Ascending aorta (tissue), 2 donors: ENCODE data around the gene HMGB4. TPM values are rescaled to one million over a fixed set of nuclear protein-coding genes. Genes with fewer than 3 reads are reported as not detected.

Source experiments
- DNase-seq, 2 donors: peaks; one replicate each; pipeline ENCODE4 v3.0.0-alpha.2; 2019; ENCODE audit warnings: low spot score in 2 of 2
- H3K27ac ChIP-seq, 2 donors: fragments of 200-600 bp; sonication (generic); one replicate each; pipeline ENCODE4 v1.5.1; 2016 to 2017; ENCODE audit warnings: mild to moderate bottlenecking in 1 of 2
- H3K27me3 ChIP-seq: fragments of 200-600 bp; sonication (generic); one replicate; pipeline ENCODE4 v1.5.1; 2017
- H3K36me3 ChIP-seq, 2 donors: fragments of 200-600 bp; sonication (generic); one replicate each; pipeline ENCODE4 v1.5.1; 2016
- H3K4me1 ChIP-seq, 2 donors: fragments of 200-600 bp; sonication (generic); one replicate each; pipeline ENCODE4 v1.5.1; 2016 to 2017; ENCODE audit warnings: mild to moderate bottlenecking in 1 of 2
- H3K4me3 ChIP-seq, 2 donors: fragments of 200-600 bp; sonication (generic); one replicate each; pipeline ENCODE4 v1.5.1; 2016 to 2017; ENCODE audit warnings: mild to moderate bottlenecking in 1 of 2
- H3K9me3 ChIP-seq, 2 donors: fragments of 200-600 bp; sonication (generic); one replicate each; pipeline ENCODE4 v1.5.1; 2016
- intact Hi-C: fragments of 100-400 bp; cut with DNase I; formaldehyde crosslinking; loops from one replicate; pipeline ENCODE4 v1.15.1; 2023
- total RNA-seq: library from RNA; depleted of rRNA; stranded (reverse); fragments of >200 nt; gene quantifications from one replicate; pipeline ENCODE4 v1.1.0, GENCODE V29; 2016
- TF ChIP-seq, protein P1 (sequence below), 3 experiments: fragments of 200-600 bp in 2 of 3; fragments of 450-650 bp in 1 of 3; sonication (generic) in 2 of 3; IDR thresholded peaks; one replicate each; pipeline ENCODE4 v1.5.1; 2016 to 2019; ENCODE audit warnings: antibody characterized with exemption in 3 of 3, mild to moderate bottlenecking in 1 of 3, moderate library complexity in 1 of 3

Gene HMGB4
- total RNA-seq, 1 donor from 2014 or later, result not detected

DNA sequence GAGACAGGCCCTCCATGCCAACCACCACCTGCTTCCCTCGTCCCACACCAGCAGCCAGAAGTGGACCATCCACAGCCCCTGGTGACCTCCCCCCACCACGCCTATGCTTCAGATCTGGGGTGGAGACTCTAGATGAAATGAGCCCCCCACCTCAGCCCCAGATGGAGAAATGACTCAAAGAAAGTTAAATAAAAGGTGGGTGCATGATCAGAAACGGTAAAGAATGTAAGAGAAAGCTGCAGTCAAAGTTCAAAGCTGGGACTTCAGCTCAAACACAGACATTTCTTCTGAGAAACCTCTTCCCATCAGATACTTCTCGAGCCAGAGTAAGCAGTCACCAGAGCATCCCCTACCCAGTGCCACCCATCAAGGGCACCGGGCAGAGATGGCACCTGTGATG, 43.1 kb upstream of the HMGB4 start:
- intact Hi-C loops, result no loop called here
- Histone ChIP-seq H3K4me1 (no peaks in the 10 kb centered on the region), H3K27ac (no peak overlapping the region), H3K9me3 (no peaks in the 10 kb centered on the region), H3K4me3 (no peak overlapping the region), H3K27me3 (no peaks in the 10 kb centered on the region), H3K36me3 (no peaks in the 10 kb centered on the region)
- TF ChIP-seq, protein P1, sequence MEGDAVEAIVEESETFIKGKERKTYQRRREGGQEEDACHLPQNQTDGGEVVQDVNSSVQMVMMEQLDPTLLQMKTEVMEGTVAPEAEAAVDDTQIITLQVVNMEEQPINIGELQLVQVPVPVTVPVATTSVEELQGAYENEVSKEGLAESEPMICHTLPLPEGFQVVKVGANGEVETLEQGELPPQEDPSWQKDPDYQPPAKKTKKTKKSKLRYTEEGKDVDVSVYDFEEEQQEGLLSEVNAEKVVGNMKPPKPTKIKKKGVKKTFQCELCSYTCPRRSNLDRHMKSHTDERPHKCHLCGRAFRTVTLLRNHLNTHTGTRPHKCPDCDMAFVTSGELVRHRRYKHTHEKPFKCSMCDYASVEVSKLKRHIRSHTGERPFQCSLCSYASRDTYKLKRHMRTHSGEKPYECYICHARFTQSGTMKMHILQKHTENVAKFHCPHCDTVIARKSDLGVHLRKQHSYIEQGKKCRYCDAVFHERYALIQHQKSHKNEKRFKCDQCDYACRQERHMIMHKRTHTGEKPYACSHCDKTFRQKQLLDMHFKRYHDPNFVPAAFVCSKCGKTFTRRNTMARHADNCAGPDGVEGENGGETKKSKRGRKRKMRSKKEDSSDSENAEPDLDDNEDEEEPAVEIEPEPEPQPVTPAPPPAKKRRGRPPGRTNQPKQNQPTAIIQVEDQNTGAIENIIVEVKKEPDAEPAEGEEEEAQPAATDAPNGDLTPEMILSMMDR (IDR thresholded peaks at IDR 0.05), result no peak
- DNase-seq, result peak in 1 of 2 donors; percentile 37

DNA sequence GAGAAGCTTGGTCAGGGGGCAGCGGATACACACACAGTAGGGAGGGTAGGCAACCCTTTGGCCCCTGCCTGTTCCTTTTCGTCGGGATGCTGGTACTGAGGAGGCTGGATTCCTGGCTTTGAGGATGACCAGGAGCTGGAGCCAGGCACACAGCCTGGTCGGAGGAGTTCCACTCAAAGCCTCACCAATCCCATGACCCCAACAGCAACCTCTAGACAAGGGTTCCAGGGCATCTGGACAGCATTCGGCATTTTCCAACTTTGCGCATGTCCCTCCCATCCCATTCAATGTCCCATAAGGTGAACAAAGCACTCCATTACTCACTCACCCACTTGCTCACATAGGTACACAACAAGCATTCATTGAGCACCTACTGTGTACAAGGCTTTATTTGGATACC, 42.6 kb upstream of the HMGB4 start:
- peak in 1 of 2 donors; percentile 12 for DNase-seq
- Histone ChIP-seq H3K9me3 (no peaks in the 10 kb centered on the region), H3K4me1 (no peaks in the 10 kb centered on the region), H3K27me3 (no peaks in the 10 kb centered on the region), H3K36me3 (no peaks in the 10 kb centered on the region), H3K27ac (no peak overlapping the region), H3K4me3 (no peak overlapping the region)
- TF ChIP-seq, protein P1 (IDR thresholded peaks at IDR 0.05), result no peak
- intact Hi-C loops, result no loop called here

DNA sequence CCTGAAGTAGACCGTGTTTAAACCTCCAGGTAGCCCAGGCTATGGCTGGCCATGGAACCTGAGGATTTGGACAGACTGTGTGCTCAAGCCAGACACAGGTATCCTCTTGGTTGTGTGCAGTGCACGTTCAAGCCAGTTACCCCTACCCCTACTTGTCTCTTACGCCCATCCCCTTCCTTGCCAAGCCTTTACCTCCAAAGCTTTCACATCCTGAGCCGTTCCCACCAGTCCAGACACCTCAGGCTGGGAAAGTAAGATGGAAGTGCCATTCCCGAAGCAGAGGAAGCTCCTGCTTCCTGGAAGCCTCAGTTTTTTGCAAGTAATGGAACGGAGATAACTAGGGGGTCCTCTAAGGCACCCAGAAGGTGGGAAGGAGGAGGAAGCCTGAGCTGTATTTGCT, 41.5 kb upstream of the HMGB4 start:
- Histone ChIP-seq H3K27me3 (no peaks in the 10 kb centered on the region), H3K36me3 (no peaks in the 10 kb centered on the region), H3K27ac (no peak overlapping the region), H3K4me3 (no peak overlapping the region), H3K9me3 (no peaks in the 10 kb centered on the region), H3K4me1 (no peaks in the 10 kb centered on the region)
- DNase-seq, result no peak
- TF ChIP-seq, protein P1 (IDR thresholded peaks at IDR 0.05), result no peak
- intact Hi-C loops, result no loop called here

DNA sequence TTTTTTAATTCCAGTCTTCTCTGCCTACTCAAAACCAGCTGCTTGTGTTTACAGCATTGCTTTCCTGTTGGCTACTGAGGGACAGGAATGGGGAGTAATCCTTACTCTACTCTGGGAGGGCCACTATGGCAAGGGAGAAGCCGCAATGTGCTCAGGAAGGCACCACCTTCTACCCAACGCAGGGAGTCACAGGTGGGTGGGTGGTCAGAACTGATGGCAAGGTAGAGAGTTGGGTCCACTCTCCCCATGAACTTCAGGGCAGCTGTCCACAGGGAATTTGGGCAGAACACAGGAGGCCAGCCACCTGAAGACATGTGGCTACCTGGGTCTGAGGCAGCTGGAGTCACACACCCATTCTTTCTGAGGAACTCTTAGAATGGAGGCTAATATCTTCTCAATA, 40.5 kb upstream of the HMGB4 start:
- TF ChIP-seq, protein P1 (IDR thresholded peaks at IDR 0.05), result no peak
- no peaks in the 10 kb centered on the region for H3K4me1 ChIP-seq
- H3K27ac ChIP-seq, result no peak overlapping the region
- DNase-seq, result peak in 1 of 2 donors; percentile 22
- intact Hi-C loops, result no loop called here
- H3K36me3 ChIP-seq, result no peaks in the 10 kb centered on the region
- no peaks in the 10 kb centered on the region for H3K27me3 ChIP-seq
- no peaks in the 10 kb centered on the region for H3K9me3 ChIP-seq
- no peak overlapping the region for H3K4me3 ChIP-seq

DNA sequence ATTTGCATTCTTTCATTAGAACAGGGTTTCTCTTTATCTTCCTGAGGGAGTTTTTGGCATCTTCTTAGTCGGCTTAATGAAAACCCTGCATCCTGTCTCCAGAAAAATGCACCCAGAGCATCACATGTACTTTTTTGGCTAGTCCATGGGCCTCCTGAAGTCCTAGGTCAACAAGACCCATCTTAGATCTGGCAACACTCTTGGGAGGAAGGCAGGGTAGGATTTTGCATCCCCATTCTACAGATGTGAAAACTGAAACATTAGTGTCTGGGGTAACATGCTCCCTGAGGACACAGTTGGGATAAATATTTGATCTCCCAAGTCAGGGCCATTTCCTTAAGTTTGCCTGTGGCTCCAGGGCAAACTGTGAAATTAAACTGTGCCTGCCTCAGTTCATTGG, 40.0 kb upstream of the HMGB4 start:
- intact Hi-C loops, result no loop called here
- DNase-seq, result no peak
- TF ChIP-seq, protein P1 (IDR thresholded peaks at IDR 0.05), result no peak

DNA sequence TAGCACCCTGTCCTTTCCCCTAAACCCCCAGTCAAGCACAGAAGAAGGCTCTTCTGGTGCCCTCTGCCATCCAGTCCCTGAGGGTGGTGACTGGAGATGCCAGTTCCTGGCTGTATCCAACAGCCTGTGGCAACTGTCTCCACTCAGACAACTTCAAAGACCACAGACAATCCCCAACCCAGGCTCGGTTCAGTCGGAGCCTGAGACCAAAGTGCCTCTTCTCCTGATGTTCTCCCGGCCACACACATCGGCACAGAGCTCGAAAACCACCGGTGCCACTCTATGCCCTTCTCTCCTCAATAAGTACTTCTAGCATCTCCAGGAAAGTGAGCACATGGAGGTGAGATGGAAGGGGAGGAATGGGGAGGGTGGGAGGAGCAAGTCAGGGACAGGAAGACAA, 39.6 kb upstream of the HMGB4 start:
- H3K4me3 ChIP-seq, result no peak overlapping the region
- DNase-seq, result peak in 1 of 2 donors; percentile 58
- H3K27me3 ChIP-seq, result no peaks in the 10 kb centered on the region
- H3K27ac ChIP-seq, result no peak overlapping the region
- intact Hi-C loops, result no loop called here
- H3K9me3 ChIP-seq, result no peaks in the 10 kb centered on the region
- H3K36me3 ChIP-seq, result no peaks in the 10 kb centered on the region
- no peaks in the 10 kb centered on the region for H3K4me1 ChIP-seq
- TF ChIP-seq, protein P1 (IDR thresholded peaks at IDR 0.05), result no peak

More for the DNA sequence above, 40.0 kb upstream of the HMGB4 start:
- no peaks in the 10 kb centered on the region for H3K36me3 ChIP-seq
- no peaks in the 10 kb centered on the region for H3K9me3 ChIP-seq
- no peaks in the 10 kb centered on the region for H3K27me3 ChIP-seq
- no peak overlapping the region for H3K4me3 ChIP-seq
- no peaks in the 10 kb centered on the region for H3K4me1 ChIP-seq
- no peak overlapping the region for H3K27ac ChIP-seq
